Erythroblast (primary cell): ENCODE results near the gene MEIOC.
"Not testable (repeated sequence)": the region's sequence is repeated elsewhere in the genome, so short reads cannot be mapped to it uniquely, and the experiment has no call there.

Experiments
- DNase-seq, 2 experiments: peaks; one replicate each; lab custom pipeline; 2025; lab: John Stamatoyannopoulos, UW
- GATA1 ChIP-seq: IDR thresholded peaks from 2 replicates; pipeline ENCODE4 v1.6.1; 2011; ENCODE audit warnings: low read depth, mild to moderate bottlenecking, control low read depth, low read length, moderate library complexity
- POLR2A ChIP-seq: IDR thresholded peaks from 2 replicates; pipeline ENCODE4 v1.6.1; 2011; ENCODE audit warnings: mild to moderate bottlenecking, low read length

Gene MEIOC

GRCh38 chr17:44633998-44634397 is 22.3 kb upstream of the MEIOC start:
- TF ChIP-seq POLR2A, result no peak
- no peak for TF ChIP-seq GATA1
- no peak for DNase-seq

GRCh38 chr17:44634401-44634800 is 21.9 kb upstream of the MEIOC start:
- not testable (repeated sequence) for DNase-seq

GRCh38 chr17:44636562-44636961 is 19.7 kb upstream of the MEIOC start:
- no peak for TF ChIP-seq POLR2A
- no peak for TF ChIP-seq GATA1
- DNase-seq, result no peak

GRCh38 chr17:44637066-44637465 is 19.2 kb upstream of the MEIOC start:
- TF ChIP-seq GATA1 (no peak), POLR2A (no peak)
- DNase-seq, result no peak

GRCh38 chr17:44642834-44643233 is 13.4 kb upstream of the MEIOC start:
- no peak for DNase-seq

GRCh38 chr17:44645341-44645740 is 10.9 kb upstream of the MEIOC start:
- no peak for DNase-seq
- TF ChIP-seq GATA1 (no peak), POLR2A (no peak)

More at GRCh38 chr17:44642834-44643233, 13.4 kb upstream of the MEIOC start:
- TF ChIP-seq GATA1, result no peak
- TF ChIP-seq POLR2A, result no peak

- no peak for DNase-seq
- no peak for TF ChIP-seq POLR2A
- TF ChIP-seq GATA1, result no peak
Measured at GRCh38 chr17:44646280-44646679, 10.0 kb upstream of the MEIOC start.

GRCh38 chr17:44647736-44648135 is 8.5 kb upstream of the MEIOC start:
- DNase-seq, result no peak
- no peak for TF ChIP-seq POLR2A
- TF ChIP-seq GATA1, result no peak

GRCh38 chr17:44648963-44649362 is 7.3 kb upstream of the MEIOC start:
- DNase-seq, result no peak
- TF ChIP-seq GATA1, result no peak

GRCh38 chr17:44651228-44651627 is 5.0 kb upstream of the MEIOC start:
- TF ChIP-seq GATA1 (no peak), POLR2A (no peak)
- no peak for DNase-seq

GRCh38 chr17:44652727-44653126 is 3.5 kb upstream of the MEIOC start:
- DNase-seq, result no peak
- TF ChIP-seq POLR2A, result no peak
- no peak for TF ChIP-seq GATA1

GRCh38 chr17:44653384-44653783 is 2.9 kb upstream of the MEIOC start:
- DNase-seq, result no peak
- TF ChIP-seq POLR2A, result no peak
- TF ChIP-seq GATA1, result no peak

- no peak for DNase-seq
- TF ChIP-seq POLR2A, result no peak
- TF ChIP-seq GATA1, result no peak
Measured at GRCh38 chr17:44653954-44654353, 2.3 kb upstream of the MEIOC start.

- DNase-seq, result no peak
- TF ChIP-seq GATA1 (no peak), POLR2A (no peak)
Measured at GRCh38 chr17:44661835-44662234, 5.6 kb downstream of the MEIOC start.

GRCh38 chr17:44663095-44663494 is 6.8 kb downstream of the MEIOC start:
- TF ChIP-seq POLR2A, result no peak
- TF ChIP-seq GATA1, result no peak
- DNase-seq, result no peak

GRCh38 chr17:44664867-44665266 is 8.6 kb downstream of the MEIOC start:
- DNase-seq, result no peak
- TF ChIP-seq POLR2A (no peak), GATA1 (no peak)
